ENCODE measurements around the gene CSTPP1.

Gene CSTPP1

DNA sequence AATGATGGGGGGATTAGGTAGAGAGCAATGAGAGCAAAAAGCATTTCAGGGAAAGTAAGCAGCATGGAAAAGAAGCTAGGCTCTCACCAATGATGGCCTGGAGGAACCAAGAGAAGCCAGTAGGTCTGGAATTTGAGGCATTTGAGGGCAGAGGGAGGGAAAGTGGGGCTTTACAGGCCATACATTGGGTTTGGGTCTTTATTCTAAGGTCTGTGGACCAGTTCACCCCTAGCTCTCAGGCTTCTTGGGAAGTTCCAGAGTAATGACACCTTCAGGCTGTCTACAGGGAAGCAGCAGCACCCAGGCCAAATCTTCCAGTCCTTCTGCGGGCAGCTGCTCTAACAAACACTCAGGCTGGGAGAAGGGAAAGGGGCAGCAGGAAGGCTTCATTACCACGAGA lies 210.7 kb downstream of the CSTPP1 start:
- DNase-seq: no peak

DNA sequence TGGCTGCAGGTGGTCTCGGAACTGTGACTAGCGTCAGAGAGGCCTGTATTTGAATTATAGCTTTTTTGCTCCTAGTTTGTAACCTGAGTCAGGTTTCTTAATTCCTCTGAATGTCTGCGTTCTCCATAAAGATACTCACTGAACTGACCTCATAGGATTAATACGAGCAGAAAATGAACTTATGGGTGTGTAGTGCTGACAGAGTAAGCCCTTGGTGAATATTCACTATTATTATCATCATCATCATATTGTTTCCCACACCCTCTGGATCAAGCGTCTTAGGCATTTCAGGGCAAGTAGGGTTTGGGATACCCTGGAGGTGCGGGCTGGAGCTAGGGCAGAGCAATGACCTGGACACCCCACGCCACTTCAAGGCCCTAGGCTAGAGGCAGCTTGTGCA lies 211.1 kb downstream of the CSTPP1 start:
- no peak for DNase-seq

DNA sequence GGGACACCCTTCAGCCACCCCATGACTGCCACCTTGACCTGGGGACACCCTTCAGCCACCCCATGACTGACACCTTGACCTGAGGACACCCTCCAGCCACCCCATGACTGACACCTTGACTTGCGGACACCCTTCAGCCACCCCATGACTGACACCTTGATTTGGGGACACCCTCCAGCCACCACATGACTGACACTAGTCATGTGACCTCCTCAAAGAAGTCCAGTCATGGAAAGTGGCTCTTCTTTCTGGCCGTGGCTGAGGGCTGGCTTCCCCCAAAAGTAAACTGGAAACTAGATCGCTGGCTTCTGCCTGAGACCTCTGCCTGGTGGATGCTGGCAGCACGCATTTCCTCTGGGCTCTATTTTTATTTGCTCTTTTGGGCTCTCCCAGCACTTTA lies 211.7 kb downstream of the CSTPP1 start:
- DNase-seq: no peak

DNA sequence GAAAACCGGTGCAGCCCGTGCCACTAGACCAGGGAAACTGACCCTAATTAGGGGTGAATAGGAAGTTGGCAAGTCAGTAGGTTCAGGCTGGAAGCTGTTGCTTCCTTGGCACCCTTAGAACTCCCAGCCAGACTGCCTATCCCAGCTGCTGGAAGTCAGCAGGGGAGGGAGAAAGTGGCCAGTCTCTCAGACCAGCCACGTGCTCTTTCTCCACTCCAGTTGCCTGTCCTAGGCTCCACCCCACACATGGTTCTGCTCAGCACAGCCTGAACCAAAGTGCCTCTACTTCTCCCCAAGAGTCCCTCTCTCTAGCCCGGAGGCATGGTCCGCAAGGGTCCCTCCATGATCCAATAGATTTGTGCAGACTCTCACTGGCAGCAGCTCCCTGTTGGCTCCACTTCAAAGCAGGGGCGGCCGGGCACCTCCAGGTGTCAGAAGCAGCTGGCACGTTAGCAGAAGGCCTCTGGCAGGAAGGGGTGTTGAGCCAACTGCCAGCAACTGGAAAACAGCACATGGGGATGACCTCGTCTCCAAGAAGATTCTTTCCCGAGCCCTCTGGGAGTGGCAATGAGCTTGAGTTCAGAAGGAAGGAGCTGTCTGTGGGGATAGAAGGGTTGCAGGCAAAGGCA lies 212.5 kb downstream of the CSTPP1 start:
- no peak for DNase-seq

DNA sequence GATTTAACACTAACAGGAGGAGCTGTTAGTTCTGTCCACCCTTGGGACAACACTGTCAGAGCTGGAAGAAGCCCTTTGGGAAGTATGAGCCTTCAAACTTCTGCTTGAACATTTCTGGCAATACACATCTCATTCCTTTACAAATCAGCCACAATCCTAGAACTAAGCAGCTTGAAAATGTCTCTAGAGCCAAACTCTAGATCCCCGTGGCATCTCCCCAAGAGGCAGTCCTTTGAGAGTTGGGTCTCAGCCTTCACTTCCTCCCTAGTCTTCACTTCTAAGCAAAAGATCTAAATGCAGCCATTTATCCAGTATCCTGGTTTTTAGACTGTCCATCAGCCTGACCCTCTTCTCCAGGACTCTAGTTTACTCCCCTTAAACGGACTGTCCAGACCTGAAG lies 213.2 kb downstream of the CSTPP1 start:
- no peak for DNase-seq

DNA sequence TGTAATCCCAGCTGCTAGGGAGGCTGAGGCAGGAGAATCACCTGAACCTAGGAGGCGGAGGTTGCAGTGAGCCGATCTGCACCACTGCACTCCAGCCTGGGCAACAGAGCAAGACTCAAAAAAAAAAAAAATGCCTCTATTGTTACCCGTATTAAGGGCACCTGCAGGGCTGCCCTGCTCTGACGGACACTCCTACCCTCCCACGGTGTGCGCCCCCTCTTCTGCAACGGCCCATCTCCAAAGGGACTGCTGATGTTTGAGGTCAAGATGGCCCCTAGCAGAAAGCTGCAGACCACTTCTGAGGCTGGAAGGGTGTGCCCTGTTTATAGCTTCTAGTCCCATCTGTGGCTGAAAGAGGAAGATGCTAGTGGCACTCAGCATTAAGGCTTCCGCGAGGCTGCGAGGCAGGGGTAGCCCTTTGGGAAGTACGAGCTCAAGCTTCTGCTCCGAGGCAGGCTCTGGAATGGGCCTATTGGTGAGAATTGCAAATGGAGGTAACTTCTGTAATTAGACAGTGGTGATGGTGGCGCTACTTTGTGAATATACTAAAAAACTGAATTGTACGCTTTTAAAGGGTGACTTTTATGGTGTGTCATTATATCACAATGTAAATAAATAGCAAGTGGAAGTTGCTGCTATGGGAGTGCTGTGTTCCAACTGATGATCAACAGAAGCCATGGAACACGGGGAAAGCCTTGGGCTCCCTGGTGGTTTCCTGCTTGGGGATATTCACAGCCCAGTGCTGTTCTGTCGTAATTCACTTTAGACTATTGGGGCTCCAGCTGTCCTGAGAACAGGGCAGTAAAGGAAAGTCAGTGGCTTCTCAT lies 215.8 kb downstream of the CSTPP1 start:
- DNase-seq: no peak

DNA sequence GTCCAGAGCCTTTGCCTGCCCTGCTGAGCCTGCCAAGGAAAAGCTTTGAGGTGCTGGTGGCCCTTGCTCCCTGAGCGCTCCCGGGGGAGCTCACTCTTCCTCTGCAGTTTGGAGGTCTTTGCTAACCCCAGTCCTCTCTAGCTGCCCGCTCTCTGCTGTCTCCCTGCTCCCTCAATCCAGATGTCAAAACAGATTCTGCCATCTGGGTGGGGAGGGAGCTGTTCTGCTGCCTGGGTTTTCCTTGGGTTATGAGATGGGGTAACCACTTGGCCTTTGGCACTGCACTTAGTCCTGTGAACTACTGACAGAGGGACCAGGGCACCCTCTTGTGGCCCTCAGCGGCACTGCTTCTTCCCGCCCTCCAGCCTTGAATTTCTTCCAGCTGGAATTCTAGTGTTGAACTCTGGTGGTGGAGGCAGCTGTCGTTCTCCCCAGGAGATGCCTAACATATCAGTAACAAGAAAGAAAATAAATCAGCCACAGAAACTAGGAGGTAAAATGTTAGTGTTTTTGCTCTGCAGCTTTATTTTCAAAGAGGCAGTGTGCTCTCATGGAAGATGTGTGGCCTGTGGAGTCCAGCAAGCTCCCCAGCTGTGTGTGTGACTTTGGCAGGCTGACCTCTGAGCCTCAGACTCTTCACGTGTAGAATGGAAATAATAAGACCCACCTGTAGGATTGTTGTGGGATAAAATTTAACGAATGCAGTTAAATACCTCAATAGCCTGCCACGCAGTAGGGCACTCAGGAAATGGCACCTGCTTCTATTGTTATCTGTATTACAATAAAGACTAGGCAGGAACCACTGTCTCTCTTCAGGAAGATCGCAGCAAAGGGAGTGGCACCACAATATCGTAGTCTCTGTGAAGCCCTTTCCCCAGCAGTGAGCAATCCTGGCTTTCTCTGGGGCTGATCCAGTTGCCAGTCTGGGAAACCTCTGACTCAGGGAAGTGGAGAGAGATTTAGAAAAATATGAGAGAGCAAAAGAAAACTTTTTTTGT lies 216.7 kb downstream of the CSTPP1 start:
- no peak for DNase-seq

DNA sequence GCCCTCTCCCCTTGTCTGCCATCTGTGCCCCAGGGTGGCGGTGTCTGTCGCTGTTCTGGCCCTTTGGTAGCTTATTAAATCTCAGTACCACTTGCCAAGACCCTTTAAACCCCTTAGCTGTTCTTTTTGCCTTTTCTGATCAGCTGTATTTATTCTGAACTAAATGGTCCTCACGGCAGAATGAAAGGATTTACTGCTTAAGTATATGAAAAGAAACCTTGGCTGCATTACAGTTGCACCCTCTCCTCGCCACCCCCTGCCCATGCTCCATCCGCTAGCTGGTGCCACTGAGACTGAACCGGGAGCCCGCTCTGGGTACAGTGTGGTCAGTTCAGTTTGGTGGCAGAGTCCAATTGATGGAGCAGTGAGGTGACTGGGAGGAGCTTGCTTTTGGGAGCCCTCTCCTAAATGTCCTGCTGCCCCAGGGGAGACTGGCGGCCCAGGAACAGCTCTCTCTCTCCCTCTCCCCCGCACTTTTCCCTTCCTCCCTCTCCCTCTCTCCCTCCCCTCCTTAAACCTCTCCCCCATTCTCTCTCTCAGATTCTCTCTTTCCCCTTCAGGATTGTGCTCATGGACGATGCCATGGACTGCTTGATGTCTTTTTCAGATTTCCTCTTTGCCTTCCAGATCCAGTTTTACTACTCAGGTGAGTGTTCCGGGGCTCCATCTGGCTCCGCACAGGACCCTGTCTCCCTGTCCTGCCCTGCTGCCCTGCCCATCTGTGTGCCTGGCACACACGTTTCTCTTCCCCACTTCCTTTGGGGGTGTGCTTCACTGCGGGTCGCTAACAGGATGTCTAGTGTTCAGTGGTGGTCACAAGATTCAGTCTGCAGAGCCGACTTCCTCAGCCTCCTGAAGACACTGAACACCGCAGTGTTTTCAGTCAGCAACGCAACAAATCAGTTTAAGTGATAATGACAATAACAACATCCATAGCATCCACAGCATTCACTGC lies 218.3 kb downstream of the CSTPP1 start:
- DNase-seq: no peak

DNA sequence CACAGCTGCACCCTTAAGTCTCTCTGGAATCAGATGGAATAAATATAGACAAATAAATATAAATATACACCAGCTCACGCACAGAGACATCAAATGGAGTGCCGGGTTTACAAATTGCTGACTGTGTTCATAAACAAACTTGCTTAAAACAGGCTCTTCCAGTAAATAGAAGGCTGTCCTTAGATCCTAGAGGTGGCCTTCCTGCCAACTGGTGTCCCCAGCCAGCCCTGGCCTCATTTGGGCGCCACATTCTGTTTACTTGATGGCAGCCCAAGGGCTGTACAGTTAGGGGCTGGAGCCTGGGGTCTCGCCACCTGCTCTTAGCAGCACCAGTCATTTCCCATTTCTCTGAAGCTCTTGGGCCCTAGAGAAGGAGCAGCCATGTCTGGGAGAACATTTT lies 219.3 kb downstream of the CSTPP1 start:
- DNase-seq: no peak

DNA sequence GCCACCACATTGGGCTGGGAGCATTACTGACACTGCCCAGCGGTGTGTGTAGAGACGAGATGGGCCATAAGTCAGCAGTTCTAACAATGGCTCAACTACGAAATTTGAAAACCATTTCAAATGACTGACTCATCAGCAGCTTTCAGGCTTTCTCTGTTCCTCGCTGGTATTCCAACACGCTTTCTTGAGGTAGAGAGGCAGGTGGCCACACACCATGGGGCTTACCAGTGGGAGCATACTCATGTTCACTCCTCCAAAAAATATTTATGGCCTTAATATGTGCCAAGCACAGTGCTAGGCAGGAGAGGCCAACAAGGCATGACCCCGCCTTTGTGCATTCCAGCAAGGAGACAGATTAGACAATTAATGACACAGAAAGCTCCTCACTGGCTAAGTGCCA lies 219.8 kb downstream of the CSTPP1 start:
- DNase-seq: no peak

DNA sequence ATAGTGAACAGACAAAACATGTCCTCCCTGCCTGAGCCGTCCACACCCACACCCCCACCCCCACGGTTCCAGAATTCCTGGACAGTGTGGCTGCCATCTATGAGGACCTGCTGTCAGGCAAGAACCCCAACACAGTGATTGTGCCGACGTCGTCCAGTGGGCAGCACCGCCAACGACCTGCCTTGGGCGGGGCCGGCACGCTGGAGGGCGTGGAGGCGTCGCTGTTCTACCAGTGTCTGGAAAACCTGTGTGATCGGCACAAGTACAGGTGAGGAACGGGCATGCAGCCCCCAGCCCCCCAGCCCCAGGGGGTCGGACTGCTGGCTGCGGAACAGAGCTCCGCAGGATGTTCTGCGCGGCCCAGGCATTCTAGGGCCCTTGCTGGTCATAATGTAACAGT lies 220.4 kb downstream of the CSTPP1 start:
- DNase-seq: no peak

DNA sequence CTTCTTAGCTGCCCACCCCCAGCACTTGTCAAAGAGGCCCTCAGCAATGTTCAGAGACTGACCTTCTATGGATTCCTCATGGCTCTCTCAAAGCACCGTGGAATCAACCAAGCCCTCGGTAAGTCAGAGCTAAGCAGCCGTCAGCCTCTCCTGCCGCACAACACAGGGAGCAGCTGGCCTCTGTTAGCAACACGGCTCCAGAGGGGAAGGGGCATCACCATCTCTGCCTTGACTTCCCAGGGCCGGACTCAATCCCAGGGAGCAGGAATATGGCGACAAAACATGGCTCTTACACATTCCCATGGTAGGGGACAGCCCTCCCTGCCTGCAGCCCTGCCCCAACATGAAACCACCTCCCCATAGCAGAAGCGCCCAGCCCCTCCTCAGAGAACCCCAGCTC lies 221.2 kb downstream of the CSTPP1 start:
- DNase-seq: no peak

DNA sequence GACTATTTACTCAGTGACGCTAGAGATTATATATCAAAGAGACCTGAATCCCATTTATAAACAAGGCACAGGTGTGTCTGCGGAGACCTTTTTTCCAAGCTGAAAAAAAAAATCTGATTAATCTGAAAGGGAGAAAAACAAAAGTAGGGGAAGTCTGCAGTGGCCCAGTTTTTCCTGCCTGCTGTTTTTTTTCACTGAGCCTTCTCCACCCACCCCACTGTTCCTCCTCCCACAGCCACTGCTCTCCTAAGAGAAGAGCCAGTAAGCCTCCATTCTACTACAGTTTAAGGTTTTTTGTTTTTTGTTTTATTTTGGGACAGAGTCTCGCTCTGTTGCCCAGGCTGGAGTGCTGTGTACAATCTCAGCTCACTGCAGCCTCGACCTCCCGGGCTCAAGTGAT lies 221.7 kb downstream of the CSTPP1 start:
- no peak for DNase-seq

DNA sequence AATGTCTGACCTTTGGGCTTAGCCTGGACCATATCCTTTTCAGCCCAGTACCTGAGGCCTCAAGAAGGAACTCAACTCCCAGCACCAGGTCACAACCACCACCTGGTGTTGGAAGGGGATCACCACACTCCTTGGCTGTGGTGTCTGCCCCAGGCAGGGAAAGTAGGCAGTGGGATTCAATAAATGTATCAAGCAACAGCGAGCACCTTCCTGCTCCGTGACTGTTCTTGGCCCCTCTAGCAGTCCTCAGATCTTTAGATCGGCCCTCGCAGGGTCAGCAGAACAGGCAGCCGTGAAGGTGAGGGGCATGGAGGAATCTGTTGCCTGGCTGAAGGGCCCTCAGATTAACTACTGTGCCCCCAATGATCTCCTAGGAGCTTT lies 224.2 kb downstream of the CSTPP1 start:
- DNase-seq: no peak

DNA sequence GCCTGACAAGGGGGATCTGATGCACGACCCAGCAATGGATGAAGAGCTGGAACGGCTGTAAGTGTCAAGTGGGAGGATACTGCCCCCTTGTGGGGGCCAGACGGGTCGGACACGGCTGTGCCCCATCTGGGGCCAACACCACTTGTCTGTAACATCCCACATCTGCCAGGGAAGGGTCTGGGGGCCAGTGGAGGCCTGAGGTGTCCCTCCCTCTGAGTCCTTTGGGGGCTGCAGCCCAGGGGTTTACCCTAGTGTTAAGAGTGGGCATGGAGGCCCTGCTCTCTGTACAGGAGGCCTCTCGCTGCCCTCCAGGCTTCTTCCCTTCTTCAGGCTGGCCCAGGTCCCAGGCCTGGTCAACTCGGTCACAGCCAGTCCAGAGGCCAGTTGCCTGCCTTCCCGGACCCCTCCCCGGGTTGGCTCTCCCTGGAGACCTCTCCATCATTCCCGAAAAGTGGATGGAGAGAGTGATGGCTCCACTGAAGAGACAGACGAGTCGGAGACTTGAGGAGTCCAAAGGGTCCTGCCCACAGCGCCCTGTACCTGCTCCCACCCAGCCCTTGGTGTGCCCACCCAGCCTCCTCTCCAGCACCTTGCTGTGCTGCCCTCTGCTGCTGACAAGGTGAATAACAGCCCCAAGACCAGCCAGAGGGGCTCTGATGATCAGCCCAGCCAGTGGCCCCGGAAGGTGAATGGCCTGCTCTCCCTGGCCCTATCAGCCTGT lies 224.7 kb downstream of the CSTPP1 start:
- peak; percentile 45 for DNase-seq

DNA sequence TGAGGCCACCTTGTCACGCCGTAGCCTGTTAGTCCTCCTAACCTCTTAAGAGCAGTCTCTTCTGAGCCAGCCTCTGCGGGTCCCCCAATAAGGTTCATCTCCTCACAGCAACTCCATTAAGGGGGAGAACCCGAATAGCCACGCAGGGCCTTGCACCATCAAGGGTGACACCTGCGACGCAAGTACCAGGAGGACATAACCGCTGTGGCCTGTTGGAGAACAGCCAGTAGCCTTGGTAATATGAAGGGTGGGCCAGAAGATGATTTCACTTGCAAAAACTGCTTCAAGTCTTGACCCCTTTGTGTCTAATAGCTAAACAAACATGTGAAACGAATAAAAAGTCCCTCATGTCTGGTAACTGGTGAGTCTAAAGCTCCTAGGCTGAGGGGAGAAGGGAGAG lies 225.3 kb downstream of the CSTPP1 start:
- no peak for DNase-seq

DNA sequence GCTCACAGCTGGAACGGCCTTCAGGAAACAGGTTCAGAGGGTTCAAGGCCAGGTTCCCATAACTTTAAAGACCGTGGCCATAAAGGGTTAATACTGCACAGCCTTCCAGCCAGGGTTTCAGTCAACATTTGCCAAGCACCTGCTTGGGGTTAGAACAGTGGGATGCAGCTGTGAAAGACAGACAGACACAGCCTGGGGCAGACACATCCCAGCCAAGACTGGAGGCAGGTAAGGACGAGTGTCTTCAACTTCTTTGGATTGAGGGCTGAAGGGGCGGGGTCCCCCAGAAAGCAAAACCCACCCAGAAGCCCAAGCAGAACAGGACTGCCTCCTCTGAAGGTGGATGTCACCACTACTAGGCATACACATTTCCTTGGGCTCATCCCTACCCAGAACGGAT lies 225.9 kb downstream of the CSTPP1 start:
- DNase-seq: no peak

DNA sequence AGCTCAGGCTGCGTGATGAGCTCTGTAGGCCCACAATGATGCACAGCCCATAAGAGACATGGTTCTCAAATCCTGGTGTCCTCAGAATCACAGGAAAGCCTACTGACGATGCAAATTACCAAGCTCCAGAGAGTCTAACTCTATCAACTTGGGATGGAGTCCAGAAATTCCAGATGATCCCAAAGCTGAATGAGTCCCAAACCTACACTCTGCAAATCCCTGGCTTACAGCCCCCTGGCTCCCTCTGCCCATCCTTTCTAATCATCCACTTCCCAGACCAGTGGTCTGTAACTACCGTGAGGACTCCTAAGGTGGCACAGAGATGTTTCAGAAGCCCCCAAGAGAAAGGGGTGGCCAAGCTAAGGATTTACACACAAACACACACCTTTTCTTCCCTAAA lies 226.6 kb downstream of the CSTPP1 start:
- no peak for DNase-seq

DNA sequence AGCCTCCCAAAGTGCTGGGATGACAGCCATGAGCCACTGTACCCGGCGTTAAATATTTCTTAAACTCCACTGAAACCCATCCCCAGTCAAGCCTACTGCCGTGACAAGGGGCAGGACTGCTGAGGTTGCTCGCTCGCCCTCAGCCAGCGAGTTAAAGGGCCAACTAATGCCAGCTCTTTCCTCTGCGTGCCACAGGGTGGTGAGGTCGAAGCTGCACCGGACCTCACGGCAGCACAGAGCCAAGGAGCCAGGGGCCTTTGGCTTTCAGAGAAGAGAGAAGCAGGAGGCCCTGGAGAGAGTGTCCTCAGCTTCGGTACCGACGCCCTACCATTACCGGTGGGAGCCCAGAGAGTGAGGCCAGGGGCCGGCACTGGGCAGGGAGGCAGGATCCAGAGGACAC lies 227.3 kb downstream of the CSTPP1 start:
- no peak for DNase-seq

DNA sequence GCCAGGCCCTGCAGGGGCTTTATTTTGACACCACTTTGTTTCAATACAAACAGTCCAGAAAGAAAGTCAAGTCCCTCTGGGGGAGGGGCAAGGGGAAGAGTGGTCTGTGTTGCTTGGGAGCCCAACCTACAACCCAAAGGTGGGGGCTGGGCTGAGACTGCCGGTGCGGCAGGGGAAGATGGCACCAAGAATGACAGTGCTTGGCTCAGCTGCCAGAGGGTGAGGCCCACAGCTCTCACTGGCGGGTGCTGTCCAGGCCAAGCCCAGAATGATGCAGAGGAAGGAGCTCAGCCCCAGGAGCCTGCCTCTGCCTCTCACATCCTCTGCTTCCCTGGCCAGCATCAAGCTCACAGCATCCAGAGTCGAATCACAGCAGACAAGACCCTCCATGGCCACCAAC lies 227.8 kb downstream of the CSTPP1 start:
- DNase-seq: no peak

DNA sequence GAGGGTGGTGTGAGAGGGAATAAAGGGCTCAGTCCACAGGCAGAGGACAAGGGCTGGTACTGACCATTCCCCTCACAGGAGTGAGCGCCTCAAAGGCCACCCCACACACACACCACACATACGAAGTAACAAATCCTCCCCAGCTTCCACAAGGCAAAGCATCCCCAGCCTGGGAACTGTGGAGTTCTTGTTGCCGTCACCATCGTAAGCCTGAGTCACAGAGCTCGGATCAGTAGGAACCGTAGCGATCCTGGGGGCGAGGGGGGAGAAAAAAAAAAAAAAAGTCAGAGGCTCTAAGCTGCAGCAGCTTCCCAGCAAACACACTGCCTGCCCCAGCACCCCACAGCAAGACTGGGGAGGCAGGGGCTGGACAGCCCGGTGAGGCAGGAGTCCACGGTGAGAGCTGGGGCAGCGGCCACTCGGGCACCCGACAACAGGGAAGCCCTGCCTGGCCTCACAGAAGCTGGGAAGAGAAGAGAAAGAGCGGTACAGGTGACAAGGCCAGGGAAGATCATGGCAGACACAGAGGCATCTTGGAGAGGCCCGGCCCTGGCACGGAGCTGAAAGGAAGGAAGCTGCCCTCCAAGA lies 228.8 kb downstream of the CSTPP1 start:
- DNase-seq: no peak
